Measurements from ENCODE around the gene EGFLAM. TPM values are rescaled to one million over a fixed set of nuclear protein-coding genes. Genes with fewer than 3 reads are reported as not detected.

The EGFLAM gene
- total RNA-seq, 1 donor from 2014 or later, result 13.2 TPM

- TF ChIP-seq CTCF (IDR thresholded peaks at IDR 0.05; ENCODE audit: partially characterized antibody, unreplicated experiment), result no peak
- Mint-ChIP-seq H3K4me3 (ENCODE audit: unreplicated experiment) (no peak overlapping the region), H3K9me3 (ENCODE audit: unreplicated experiment) (no peaks in the 10 kb centered on the region), H3K4me1 (ENCODE audit: low read depth, unreplicated experiment) (no peaks in the 10 kb centered on the region), H3K36me3 (ENCODE audit: unreplicated experiment) (no peaks in the 10 kb centered on the region), H3K27ac (ENCODE audit: unreplicated experiment) (no peak overlapping the region), H3K27me3 (ENCODE audit: unreplicated experiment) (peaks cover 3% of the 10 kb centered on the region)
- DNase-seq, result no peak
These were observed 106.5 kb downstream of the EGFLAM start for GRCh38 chr5:38364825-38365224.

GRCh38 chr5:38367410-38367809, 109.1 kb downstream of the EGFLAM start:
- Mint-ChIP-seq H3K9me3 (ENCODE audit: unreplicated experiment) (no peaks in the 10 kb centered on the region), H3K4me1 (ENCODE audit: low read depth, unreplicated experiment) (no peaks in the 10 kb centered on the region), H3K27me3 (ENCODE audit: unreplicated experiment) (no peaks in the 10 kb centered on the region), H3K27ac (ENCODE audit: unreplicated experiment) (no peak overlapping the region), H3K4me3 (ENCODE audit: unreplicated experiment) (no peak overlapping the region), H3K36me3 (ENCODE audit: unreplicated experiment) (no peaks in the 10 kb centered on the region)
- DNase-seq, result no peak
- no peak for TF ChIP-seq CTCF (IDR thresholded peaks at IDR 0.05; ENCODE audit: partially characterized antibody, unreplicated experiment)

DNA sequence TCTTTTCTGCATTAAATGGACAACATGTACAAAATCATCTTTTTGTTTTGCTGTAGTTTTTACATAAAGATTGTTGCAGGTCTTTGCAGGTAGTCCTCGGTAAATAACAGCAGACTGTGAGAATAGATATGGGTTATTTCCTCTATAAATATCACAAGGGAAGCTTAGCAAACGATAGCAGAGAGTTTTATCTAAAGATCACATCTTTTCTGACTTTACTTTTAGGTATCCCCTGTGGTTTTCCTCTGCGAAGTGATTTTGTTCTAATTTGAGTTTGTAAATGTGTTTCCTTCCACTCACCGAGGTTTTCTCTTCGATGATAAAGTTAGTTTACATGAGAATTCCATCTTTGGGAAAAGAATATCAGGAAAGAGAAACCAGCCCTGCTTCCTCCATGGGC, 109.6 kb downstream of the EGFLAM start:
- no peaks in the 10 kb centered on the region for H3K27me3 Mint-ChIP-seq (ENCODE audit: unreplicated experiment)
- H3K27ac Mint-ChIP-seq (ENCODE audit: unreplicated experiment), result no peak overlapping the region
- no peak overlapping the region for H3K4me3 Mint-ChIP-seq (ENCODE audit: unreplicated experiment)
- no peaks in the 10 kb centered on the region for H3K36me3 Mint-ChIP-seq (ENCODE audit: unreplicated experiment)
- TF ChIP-seq CTCF (IDR thresholded peaks at IDR 0.05; ENCODE audit: partially characterized antibody, unreplicated experiment), result no peak
- no peak for DNase-seq
- H3K9me3 Mint-ChIP-seq (ENCODE audit: unreplicated experiment), result no peaks in the 10 kb centered on the region
- no peaks in the 10 kb centered on the region for H3K4me1 Mint-ChIP-seq (ENCODE audit: low read depth, unreplicated experiment)

- Mint-ChIP-seq H3K27ac (ENCODE audit: unreplicated experiment) (no peak overlapping the region), H3K27me3 (ENCODE audit: unreplicated experiment) (no peaks in the 10 kb centered on the region), H3K4me3 (ENCODE audit: unreplicated experiment) (no peak overlapping the region), H3K9me3 (ENCODE audit: unreplicated experiment) (no peaks in the 10 kb centered on the region), H3K4me1 (ENCODE audit: low read depth, unreplicated experiment) (no peaks in the 10 kb centered on the region), H3K36me3 (ENCODE audit: unreplicated experiment) (no peaks in the 10 kb centered on the region)
- TF ChIP-seq CTCF (IDR thresholded peaks at IDR 0.05; ENCODE audit: partially characterized antibody, unreplicated experiment), result no peak
- DNase-seq, result no peak
These were observed 111.3 kb downstream of the EGFLAM start for GRCh38 chr5:38369692-38370091.

GRCh38 chr5:38370358-38371100, 112.2 kb downstream of the EGFLAM start:
- Mint-ChIP-seq H3K36me3 (ENCODE audit: unreplicated experiment) (no peaks in the 10 kb centered on the region), H3K4me3 (ENCODE audit: unreplicated experiment) (no peak overlapping the region), H3K9me3 (ENCODE audit: unreplicated experiment) (no peaks in the 10 kb centered on the region), H3K4me1 (ENCODE audit: low read depth, unreplicated experiment) (peaks cover under 1% of the 10 kb centered on the region), H3K27me3 (ENCODE audit: unreplicated experiment) (no peaks in the 10 kb centered on the region), H3K27ac (ENCODE audit: unreplicated experiment) (no peak overlapping the region)
- TF ChIP-seq CTCF (IDR thresholded peaks at IDR 0.05; ENCODE audit: partially characterized antibody, unreplicated experiment), result no peak
- no peak for DNase-seq
